ENCODE measurements around the gene GYPC.

The GYPC gene

DNA sequence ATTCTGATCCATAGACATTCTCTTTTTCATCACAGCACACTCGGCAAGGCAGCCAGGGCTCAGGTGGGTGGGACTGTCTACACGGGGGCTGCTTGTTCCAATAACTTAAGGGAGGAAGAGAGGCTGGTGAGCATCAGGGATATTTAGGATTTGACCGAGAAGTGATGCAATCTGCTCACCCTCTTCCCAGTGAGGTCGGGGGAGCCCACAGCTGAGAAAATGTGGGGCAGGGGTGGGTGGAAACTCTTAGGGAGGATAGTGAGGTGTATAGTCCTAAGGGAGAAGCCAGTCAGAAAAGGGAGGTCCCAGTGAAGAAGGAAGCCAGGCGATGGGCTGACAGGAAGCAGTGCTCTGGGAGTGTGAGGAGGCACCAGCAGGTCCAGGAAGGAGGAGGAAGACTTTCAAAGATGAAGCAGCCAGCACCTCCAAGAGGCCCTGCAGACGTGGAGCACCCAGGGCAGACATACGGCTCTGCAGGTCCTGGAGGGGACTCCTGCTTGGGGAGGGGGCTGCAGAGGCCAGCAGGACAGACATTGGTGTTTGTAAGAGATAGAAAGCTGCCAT lies 76.8 kb downstream of the GYPC start:
- DNase-seq: no peak

DNA sequence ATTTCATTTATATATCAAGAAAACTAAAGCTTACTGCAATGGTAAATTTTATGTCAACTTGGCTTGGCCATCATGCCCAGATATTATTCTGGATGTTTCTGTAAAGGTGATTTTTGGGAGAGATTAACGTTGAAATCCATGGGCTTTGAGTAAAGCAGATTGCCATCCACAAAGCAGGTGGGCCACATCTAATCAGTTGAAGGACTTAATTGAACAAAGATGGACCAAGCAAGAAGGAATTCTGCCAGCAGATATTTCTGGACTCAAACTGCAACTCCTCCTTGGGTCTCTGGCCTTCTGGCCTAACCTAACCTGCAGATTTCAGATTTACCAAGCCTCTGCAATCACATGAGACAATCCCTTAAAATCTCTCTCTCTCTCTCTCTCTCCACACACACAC lies 77.8 kb downstream of the GYPC start:
- DNase-seq: no peak

DNA sequence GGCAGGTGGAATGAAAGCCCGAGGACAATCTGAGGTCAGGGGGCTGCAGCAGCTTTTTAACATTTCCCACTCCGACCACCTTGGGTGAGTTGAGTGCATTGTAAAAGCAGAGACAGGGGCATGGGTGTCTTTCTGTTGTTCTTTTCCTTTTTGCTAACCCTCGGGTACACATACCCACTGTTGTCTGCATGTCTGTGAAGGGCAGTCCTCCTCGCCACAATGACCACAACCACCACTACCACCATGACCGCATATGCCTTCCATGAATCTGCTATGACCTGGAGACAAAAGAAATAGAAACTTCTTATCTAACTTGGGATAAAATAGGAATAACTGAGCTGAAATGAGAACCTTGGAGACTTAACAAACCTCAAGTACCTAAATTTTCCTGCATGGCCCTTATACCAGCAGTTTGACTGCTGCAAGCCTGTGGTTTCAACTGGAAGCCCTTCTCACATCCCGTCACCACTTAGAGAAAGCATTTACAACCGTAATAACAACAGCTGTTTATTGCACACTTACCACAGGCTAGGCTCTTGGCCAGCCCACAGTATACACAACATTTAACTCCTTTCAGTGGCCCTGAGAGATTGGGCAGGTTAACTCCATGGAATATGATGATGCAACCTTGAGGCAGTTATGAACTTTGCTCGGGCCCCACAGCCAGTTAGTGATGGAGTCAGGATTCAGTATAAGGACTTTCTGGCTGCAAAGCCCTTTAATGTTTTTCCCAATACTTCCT lies 80.3 kb downstream of the GYPC start:
- DNase-seq: no peak

DNA sequence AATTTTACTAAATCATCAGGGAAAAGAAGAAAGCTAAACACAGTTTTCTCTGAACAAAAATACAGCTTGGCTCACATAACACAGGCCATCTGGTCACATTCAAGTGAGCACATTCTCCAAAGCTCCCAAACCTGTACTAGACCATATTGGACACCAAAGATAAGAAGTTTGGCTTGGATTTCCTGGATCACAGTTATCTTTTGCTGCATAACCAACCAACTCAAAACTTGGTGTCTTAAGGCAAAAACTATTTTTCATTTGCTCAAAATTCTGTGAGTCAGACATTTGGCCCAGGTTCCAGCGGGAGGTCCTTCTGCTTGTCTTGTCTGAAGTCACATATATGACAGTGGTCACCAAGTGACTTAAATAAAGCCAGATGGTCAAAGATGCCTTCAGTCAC lies 83.2 kb downstream of the GYPC start:
- DNase-seq: no peak

DNA sequence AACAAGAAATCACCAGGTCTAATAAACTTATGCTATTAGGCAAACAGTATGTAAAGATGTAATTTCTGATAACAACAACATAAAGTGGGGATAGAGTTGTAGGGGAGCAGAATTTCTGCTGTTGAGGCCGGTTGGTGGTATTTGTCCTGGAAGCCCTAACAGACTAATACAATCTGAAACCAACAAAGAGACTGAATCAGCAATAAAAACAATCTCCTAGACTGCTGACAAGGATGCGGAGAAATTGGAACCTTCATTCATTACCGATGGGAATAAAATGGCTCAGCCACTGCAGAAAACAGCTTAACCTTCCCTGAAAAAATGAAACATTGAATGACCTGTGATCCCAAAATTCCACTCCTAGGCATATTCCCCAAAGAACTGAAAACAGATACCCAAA lies 88.7 kb downstream of the GYPC start:
- DNase-seq: no peak

All from stimulated activated CD4-positive, alpha-beta T cell treated with anti-CD3 and anti-CD28 coated beads, Interleukin-4, amount 100 ng/mL, for 4 hours (primary cell).